SHP77 (cell line): ENCODE measurements around the gene PCDHA12.
"Not testable (repeated sequence)": the region's sequence is repeated elsewhere in the genome, so short reads cannot be mapped to it uniquely, and the experiment has no call there.

Experiments used
- DNase-seq, 2 experiments: peaks; one replicate each; lab custom pipeline; 2025; lab: John Stamatoyannopoulos, UW

Gene PCDHA12, protein sequence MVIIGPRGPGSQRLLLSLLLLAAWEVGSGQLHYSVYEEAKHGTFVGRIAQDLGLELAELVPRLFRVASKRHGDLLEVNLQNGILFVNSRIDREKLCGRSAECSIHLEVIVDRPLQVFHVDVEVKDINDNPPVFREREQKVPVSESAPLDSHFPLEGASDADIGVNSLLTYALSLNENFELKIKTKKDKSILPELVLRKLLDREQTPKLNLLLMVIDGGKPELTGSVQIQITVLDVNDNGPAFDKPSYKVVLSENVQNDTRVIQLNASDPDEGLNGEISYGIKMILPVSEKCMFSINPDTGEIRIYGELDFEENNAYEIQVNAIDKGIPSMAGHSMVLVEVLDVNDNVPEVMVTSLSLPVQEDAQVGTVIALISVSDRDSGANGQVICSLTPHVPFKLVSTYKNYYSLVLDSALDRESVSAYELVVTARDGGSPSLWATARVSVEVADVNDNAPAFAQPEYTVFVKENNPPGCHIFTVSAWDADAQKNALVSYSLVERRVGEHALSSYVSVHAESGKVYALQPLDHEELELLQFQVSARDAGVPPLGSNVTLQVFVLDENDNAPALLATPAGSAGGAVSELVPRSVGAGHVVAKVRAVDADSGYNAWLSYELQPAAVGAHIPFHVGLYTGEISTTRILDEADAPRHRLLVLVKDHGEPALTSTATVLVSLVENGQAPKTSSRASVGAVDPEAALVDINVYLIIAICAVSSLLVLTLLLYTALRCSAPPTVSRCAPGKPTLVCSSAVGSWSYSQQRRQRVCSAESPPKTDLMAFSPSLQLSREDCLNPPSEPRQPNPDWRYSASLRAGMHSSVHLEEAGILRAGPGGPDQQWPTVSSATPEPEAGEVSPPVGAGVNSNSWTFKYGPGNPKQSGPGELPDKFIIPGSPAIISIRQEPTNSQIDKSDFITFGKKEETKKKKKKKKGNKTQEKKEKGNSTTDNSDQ

DNA sequence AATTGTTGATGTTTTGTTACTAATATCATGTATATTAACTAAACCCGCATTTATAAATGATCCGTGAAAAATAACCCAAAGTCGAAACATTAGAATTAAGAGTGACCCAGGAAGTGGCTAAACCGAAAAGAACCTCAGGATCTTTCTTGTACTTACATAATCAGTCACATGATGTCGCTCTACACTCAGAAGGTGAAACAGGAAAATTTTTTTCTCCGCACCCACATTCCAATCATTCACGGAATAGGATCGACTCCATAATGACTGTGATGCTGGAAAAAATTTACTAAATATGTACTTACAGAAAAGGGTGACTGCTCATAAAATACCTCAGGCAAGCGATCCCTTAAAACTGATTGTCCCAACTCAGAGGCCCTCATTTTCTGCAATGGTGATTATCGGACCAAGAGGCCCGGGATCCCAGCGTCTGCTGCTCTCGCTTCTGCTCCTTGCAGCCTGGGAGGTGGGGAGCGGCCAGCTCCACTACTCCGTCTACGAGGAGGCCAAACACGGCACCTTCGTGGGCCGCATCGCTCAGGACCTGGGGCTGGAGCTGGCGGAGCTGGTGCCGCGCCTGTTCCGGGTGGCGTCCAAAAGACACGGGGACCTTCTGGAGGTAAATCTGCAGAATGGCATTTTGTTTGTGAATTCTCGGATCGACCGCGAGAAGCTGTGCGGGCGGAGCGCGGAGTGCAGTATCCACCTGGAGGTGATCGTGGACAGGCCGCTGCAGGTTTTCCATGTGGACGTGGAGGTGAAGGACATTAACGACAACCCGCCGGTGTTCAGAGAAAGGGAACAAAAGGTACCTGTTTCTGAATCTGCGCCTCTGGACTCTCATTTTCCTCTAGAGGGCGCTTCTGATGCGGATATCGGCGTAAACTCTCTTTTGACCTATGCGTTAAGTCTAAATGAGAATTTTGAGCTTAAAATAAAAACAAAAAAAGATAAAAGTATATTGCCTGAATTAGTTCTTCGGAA is at the start of gene PCDHA12:
Gene PCDHA12 (plus strand): TSS at position 224 of the 981 bp plus-strand sequence. CDS start 165 bp downstream, at position 389.
- DNase-seq, result no peak

DNA sequence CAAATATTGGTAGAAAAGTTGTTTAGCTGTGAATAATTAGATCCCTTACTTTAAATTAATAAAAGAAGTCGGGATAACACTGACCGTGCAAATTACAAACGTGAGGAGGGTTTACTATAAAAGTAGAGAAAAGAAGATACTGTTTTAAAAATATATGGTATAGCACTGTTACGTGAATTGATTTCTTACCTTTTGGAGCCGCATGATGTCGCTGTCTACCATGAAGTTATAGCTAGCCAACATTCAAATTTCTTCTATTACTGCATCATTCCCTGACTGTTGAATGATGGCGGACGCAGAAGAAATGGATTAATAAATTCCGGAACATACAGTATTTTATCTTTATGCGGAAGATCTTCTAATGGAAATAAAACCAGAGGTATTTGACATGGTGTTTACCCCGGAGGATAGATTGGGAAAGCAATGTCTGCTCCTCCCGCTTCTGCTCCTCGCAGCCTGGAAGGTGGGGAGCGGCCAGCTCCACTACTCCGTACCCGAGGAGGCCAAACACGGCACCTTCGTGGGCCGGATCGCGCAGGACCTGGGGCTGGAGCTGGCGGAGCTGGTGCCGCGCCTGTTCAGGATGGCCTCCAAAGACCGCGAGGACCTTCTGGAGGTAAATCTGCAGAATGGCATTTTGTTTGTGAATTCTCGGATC is 47.3 kb upstream of the PCDHA12 start, which contains the start of gene PCDHA6:
Gene PCDHA6 (plus strand): TSS at position 257 of the 658 bp plus-strand sequence. CDS start 132 bp downstream, at position 389.
- no peak for DNase-seq

DNA sequence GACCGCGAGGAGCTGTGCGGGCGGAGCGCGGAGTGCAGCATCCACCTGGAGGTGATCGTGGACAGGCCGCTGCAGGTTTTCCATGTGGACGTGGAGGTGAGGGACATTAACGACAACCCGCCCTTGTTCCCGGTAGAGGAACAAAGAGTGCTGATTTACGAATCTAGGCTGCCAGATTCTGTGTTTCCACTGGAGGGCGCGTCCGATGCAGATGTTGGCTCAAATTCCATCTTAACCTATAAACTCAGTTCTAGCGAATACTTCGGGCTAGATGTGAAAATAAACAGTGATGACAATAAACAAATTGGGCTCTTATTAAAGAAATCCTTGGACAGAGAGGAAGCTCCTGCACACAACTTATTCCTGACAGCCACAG is 46.8 kb upstream of the PCDHA12 start:
- DNase-seq, result no peak

DNA sequence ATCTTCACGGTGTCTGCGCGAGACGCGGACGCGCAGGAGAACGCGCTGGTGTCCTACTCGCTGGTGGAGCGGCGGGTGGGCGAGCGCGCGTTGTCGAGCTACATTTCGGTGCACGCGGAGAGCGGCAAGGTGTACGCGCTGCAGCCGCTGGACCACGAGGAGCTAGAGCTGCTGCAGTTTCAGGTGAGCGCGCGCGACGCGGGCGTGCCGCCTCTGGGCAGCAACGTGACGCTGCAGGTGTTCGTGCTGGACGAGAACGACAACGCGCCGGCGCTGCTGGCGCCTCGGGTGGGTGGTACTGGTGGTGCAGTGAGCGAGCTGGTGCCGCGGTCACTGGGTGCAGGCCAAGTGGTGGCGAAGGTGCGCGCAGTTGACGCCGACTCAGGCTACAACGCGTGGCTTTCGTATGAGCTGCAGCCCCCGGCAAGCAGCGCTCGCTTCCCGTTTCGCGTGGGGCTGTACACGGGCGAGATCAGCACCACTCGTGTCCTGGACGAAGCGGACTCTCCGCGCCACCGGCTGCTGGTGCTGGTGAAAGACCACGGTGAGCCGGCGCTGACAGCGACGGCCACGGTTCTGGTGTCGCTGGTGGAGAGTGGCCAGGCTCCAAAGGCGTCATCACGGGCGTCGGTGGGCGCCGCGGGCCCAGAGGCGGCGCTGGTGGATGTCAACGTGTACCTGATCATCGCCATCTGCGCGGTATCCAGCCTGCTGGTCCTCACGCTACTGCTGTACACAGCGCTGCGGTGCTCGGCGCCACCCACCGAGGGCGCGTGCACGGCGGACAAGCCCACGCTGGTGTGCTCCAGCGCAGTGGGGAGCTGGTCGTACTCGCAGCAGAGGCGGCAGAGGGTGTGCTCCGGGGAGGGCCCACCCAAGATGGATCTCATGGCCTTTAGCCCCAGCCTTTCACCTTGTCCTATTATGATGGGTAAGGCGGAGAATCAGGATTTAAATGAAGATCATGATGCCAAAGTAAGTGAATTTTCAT is 45.3 kb upstream of the PCDHA12 start:
- not testable (repeated sequence) for DNase-seq

DNA sequence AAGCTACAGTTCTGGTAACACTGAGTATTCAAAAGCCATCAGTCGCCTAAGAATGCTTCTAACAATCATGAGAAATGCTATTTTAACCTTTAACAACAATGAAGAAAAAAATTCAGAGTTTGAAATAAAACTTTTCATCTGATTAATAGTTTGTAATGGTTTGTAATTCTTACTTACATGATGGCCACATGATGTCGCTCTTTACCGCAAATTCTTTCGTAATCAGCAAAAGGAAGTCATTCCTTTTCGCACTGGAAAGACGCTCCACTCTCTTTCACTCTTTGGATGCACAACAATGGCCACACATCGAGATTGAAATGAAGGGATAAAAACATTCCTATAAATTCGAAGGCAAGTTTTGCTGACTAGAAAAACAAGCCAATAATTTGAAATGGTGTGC is 41.1 kb upstream of the PCDHA12 start, which contains the start of gene PCDHA7:
Gene PCDHA7 (plus strand): TSS at position 277 of the 400 bp plus-strand sequence. CDS start 115 bp downstream, at position 392.
- no peak for DNase-seq

DNA sequence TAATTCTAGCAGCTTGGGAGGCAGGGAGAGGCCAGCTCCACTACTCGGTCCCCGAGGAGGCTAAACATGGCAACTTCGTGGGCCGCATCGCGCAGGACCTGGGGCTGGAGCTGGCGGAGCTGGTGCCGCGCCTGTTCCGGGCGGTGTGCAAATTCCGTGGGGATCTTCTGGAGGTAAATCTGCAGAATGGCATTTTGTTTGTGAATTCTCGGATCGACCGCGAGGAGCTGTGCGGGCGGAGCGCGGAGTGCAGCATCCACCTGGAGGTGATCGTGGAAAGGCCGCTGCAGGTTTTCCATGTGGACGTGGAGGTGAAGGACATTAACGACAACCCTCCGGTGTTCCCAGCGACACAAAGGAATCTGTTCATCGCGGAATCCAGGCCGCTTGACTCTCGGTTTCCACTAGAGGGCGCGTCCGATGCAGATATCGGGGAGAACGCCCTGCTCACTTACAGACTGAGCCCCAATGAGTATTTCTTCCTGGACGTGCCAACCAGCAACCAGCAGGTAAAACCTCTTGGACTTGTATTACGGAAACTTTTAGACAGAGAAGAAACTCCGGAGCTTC is 40.6 kb upstream of the PCDHA12 start:
- DNase-seq, result not testable (repeated sequence)

DNA sequence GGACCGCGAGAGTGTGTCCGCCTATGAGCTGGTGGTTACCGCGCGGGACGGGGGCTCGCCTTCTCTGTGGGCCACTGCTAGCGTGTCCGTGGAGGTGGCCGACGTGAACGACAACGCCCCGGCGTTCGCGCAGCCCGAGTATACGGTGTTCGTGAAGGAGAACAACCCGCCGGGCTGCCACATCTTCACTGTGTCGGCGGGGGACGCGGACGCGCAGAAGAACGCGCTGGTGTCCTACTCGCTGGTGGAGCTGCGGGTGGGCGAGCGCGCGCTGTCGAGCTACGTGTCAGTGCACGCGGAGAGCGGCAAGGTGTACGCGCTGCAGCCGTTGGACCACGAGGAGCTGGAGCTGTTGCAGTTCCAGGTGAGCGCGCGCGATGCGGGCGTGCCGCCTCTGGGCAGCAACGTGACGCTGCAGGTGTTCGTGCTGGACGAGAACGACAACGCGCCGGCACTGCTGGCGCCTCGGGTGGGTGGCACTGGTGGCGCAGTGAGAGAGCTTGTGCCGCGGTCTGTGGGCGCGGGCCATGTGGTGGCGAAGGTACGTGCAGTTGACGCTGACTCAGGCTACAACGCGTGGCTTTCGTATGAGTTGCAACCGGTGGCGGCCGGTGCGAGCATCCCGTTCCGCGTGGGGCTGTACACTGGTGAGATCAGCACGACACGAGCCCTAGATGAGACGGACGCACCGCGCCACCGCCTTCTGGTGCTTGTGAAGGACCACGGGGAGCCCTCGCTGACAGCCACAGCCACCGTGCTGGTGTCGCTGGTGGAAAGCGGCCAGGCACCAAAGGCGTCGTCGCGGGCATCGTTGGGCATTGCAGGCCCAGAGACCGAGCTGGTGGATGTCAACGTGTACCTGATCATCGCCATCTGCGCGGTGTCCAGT is 39.2 kb upstream of the PCDHA12 start:
- DNase-seq, result no peak

DNA sequence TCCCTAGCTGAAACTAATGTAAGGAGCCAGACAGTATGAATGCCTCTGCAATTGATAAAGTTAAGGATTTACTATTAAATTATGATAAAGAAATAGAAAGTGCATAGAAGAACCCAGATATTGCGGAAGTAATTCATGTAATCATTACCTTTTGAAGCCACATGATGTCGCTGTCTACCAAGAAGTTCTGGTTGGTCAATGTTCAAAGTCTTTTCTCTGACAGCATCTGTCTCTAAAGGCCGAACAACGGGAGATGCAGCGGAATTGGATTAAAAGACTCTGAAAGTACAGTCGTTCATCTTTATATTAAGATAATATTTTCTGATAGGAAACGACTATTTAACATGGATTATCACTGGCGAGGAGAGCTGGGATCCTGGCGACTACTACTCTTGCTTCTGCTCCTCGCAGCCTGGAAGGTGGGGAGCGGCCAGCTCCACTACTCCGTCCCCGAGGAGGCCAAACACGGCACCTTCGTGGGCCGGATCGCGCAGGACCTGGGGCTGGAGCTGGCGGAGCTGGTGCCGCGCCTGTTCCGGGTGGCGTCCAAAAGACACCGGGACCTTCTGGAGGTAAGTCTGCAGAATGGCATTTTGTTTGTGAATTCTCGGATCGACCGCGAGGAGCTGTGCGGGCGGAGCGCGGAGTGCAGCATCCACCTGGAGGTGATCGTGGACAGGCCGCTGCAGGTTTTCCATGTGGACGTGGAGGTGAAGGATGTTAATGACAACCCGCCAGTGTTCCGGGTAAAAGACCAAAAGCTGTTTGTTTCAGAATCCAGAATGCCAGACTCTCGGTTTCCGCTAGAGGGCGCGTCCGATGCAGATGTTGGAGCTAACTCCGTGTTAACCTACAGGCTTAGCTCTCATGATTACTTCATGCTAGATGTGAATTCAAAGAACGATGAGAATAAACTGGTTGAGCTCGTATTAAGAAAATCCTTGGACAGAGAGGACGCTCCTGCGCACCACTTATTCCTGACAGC is 33.8 kb upstream of the PCDHA12 start, which contains the start of gene PCDHA8:
Gene PCDHA8 (plus strand): TSS at position 210 of the 985 bp plus-strand sequence. CDS start 135 bp downstream, at position 345.
- peak; percentile 86 to 87 for DNase-seq

DNA sequence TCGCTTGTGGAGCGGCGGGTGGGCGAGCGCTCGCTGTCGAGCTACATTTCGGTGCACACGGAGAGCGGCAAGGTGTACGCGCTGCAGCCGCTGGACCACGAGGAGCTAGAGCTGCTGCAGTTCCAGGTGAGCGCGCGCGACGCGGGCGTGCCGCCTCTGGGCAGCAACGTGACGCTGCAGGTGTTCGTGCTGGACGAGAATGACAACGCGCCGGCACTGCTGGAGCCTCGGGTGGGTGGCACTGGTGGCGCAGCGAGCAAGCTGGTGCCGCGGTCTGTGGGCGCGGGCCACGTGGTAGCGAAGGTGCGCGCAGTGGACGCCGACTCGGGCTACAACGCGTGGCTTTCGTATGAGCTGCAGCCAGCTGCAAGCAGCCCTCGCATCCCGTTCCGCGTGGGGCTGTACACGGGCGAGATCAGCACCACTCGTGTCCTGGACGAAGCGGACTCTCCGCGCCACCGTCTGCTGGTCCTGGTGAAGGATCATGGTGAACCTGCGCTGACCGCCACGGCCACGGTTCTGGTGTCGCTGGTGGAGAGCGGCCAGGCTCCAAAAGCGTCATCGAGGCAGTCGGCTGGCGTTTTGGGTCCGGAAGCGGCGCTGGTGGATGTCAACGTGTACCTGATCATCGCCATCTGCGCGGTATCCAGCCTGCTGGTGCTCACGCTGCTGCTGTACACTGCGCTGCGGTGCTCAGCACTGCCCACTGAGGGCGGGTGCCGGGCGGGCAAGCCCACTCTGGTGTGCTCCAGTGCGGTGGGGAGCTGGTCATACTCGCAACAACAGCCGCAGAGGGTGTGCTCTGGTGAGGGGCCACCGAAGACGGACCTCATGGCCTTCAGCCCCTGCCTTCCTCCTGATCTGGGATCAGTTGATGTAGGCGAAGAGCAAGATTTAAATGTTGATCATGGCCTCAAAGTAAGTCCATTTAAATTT is 32.0 kb upstream of the PCDHA12 start:
- no peak for DNase-seq

DNA sequence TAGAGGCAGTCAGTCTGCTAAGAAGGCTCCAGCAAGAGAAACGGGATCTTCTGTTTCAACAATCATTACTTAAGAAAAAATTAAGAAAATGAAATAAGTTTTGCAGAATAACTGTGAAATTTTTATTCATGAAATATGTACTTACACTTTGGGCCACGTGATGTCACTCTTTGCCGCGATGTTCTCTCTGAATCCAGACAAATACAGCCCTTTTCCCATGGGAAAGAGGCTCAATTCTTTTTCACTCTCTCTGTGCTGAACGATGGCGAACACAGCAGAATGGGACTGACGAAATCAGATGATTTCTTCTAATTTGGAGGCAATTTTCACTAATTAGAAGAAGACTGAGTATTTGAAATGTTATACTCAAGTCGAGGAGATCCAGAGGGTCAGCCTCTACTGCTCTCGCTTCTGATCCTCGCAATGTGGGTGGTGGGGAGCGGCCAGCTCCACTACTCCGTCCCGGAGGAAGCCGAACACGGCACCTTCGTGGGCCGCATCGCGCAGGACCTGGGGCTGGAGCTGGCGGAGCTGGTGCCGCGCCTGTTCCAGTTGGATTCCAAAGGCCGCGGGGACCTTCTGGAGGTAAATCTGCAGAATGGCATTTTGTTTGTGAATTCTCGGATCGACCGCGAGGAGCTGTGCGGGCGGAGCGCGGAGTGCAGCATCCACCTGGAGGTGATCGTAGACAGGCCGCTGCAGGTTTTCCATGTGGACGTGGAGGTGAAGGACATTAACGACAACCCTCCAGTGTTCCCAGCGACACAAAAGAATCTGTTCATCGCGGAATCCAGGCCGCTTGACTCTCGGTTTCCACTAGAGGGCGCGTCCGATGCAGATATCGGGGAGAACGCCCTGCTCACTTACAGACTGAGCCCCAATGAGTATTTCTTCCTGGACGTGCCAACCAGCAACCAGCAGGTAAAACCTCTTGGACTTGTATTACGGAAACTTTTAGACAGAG is 26.7 kb upstream of the PCDHA12 start, which contains the start of gene PCDHA9:
Gene PCDHA9 (plus strand): TSS at position 244 of the 964 bp plus-strand sequence. CDS start 114 bp downstream, at position 358.
- not testable (repeated sequence) for DNase-seq

DNA sequence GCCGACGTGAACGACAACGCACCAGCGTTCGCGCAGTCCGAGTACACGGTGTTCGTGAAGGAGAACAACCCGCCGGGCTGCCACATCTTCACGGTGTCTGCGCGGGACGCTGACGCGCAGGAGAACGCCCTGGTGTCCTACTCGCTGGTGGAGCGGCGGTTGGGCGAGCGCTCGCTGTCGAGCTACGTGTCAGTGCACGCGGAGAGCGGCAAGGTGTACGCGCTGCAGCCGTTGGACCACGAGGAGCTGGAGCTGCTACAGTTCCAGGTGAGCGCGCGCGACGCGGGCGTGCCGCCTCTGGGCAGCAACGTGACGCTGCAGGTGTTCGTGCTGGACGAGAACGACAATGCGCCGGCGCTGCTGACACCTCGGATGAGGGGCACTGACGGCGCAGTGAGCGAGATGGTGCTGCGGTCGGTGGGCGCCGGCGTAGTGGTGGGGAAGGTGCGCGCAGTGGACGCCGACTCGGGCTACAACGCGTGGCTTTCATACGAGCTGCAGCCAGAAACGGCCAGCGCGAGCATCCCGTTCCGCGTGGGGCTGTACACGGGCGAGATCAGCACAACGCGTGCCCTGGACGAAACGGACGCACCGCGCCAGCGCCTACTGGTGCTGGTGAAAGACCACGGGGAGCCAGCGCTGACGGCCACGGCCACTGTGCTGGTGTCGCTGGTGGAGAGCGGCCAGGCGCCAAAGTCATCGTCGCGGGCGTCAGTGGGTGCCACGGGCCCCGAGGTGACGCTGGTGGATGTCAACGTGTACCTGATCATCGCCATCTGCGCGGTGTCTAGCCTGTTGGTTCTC is 25.1 kb upstream of the PCDHA12 start:
- not testable (repeated sequence) for DNase-seq

DNA sequence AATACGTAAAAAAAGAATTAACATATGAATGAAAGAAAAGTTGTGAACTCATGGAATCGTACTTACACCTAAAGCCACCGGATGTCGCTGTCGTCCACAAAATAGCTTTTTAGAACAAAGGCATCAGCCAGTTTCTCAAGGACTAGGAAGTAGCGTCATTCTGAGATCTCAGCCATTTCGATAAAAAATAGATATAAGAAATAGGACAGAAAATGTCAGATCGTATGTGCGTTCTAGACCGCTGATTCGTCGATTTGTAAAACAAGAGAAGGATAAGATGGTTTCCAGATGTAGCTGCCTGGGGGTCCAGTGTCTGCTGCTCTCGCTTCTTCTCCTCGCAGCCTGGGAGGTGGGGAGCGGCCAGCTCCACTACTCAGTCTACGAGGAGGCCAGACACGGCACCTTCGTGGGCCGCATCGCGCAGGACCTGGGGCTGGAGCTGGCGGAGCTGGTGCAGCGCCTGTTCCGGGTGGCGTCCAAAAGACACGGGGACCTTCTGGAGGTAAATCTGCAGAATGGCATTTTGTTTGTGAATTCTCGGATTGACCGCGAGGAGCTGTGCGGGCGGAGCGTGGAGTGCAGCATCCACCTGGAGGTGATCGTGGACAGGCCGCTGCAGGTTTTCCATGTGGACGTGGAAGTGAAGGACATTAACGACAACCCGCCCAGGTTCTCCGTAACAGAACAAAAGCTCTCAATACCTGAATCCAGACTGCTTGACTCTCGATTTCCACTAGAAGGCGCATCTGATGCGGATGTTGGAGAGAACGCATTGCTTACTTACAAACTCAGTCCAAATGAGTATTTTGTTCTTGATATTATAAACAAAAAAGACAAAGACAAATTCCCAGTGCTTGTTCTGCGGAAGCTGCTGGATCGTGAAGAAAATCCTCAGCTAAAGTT is 19.1 kb upstream of the PCDHA12 start, which contains the start of gene PCDHA10:
Gene PCDHA10 (plus strand): TSS at position 126 of the 903 bp plus-strand sequence. CDS start 152 bp downstream, at position 278.
- peak; percentile 21 to 53 for DNase-seq
